Cortex of kidney (tissue), 1 donor: ENCODE results near the gene PANK2.
"Not testable (repeated sequence)": the region's sequence is repeated elsewhere in the genome, so short reads cannot be mapped to it uniquely, and the experiment has no call there.

Experiments
- DNase-seq: peaks from one replicate; lab custom pipeline; 2025; lab: John Stamatoyannopoulos, UW

The PANK2 gene

DNA sequence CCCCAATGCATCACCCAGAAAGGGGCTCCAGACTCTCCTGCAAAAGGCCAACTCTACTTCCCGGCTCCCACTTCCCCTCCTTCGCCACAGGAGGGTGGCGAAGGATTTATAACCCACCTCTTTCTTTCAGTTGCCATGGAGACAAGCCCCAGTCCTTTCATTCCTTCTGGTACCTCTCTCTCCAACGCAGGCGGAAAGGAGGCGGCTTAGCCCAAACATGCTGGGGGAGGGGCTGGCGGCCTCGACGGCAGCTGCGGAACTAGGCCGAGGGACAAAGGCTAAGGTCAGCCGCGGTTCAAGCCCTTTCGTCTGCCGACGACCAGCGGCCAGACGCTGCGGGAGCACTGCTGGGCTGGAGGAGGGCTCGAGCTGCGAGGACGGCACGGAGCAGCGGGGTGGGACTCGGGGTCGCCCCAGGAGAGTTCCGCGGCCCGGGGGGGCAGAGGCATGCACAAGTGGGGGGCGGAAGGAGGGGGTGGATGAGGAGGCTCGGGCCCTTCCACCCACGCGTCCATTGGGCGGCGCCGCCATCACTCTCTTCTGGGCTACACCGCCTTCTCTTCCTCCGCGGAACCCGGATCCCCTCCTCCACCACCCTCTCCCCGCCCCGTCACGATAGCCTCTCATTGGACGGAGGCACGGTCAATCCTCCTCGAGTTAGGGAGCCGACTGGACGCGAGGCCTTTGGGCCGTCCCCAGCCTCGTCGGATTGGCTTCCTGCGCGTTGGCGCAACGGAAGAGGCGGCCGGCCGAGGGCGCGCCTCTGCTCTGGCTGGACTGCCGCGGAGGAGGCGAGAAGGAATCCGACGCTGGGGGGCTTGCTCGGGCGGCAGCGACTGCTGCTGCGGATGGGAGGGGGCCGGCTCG is at the start of gene PANK2:
PANK2 (plus strand) TSS at position 766 of the 867 bp plus-strand sequence.
- DNase-seq, result peak; percentile 65

DNA sequence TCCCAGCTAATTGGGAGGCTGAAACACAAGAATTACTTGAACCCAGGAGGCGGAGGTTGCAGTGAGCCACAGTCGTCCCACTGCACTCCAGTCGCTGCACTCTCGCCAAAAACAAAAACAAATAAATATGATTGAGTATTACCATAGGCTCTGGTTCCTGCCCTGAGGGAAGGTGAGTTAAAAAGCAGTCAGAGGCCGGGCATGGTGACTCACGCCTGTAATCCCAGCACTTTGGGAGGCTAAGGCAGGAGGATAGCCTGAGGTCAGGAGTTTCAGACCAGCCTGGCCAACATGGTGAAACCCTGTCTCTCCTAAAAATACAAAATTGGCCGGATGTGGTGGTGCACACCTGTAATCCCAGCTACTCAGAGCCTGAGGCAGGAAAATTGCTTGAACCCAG is 49.0 kb upstream of the PANK2 start:
- not testable (repeated sequence) for DNase-seq

DNA sequence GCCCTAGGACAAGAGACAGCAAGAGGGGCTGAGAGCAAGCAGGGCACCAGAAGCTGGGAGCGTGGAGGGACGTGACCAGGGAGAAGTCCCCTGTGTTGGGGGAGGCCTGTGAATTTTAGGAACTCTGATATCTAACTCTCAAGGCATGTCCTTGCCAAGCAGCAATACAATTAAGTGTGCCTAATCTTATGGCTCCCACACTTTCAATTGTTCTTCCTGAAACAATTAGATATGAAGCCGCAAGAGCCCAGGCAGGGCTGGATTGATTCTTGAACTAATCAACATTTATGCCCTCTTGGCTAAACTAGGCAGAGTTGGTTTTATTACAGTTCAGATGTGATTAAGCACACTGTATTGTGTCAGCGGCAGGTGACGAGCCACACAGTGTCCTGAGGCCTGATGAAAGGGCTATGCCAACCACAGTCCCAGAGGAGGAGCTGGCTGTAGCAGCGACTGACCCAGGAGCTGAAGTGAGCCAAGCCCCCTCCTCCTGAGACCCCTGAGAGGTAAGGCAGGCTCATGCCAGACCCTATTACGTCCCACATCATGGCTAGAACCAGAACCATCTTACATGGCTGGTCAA is 46.7 kb upstream of the PANK2 start:
- DNase-seq, result no peak

DNA sequence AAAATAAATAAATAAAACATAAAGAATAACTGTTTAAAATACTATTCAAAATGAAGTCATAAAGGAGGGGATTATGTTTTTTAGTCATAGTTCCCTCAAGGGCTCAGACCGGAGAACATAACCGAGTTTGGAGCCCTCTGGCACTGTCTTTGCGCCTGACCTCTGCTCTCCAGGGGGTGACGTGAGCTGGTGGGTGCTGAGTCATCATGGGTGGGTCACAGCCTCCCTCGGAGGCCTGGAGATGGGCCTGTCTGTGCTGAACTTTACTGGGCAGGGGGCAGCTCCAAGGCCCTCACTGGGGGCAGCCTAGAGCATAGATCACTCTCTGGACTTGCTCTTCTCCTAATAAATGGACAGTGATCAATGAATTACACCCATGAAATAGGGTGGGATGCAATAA is 45.7 kb upstream of the PANK2 start:
- DNase-seq, result no peak

DNA sequence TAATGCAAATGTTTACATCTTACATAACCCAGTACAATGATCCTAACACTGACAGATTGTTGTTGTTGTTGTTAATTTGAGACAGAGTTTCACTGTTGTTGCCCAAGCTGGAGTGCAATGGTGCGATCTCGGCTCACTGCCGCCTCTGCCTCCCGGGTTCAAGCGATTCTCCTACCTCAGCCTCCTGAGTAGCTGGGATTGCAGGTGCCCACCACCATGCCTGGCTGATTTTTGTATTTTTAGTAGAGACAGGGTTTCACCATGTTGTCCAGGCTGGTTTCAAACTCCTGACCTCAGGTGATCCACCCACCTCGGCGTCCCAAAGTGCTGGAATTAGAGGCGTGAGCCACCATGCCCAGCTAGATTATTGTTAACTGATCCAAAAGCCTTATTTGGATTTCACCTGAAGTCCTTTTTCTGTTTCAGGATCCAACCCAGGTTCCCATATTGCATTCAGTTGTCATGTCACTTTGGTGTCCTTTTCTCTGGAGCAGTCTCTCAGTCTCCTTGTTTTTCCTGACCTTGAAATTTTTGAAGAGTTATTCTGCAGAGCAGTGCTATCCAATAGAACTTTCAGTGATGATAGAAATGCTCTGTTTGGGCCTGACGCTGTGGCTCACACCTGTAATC is 45.1 kb upstream of the PANK2 start:
- not testable (repeated sequence) for DNase-seq

DNA sequence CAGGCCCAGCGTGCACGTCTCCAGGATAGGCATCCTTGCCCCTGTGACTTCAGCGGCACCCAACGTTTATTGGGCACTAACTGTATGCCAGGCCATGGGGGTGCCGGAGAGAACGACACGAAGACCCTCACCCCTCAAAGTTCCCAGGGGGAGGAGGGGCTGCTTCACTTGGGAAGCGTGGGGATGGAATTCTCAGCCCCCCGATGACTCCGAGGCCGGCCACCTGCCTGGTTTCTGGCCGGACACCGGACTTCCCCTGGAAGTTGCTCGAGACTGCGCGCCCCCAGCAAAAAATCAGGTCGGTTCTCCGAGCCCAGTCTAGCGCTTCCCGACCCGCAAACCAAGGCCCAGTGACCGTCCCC is 42.8 kb upstream of the PANK2 start:
- DNase-seq, result no peak

DNA sequence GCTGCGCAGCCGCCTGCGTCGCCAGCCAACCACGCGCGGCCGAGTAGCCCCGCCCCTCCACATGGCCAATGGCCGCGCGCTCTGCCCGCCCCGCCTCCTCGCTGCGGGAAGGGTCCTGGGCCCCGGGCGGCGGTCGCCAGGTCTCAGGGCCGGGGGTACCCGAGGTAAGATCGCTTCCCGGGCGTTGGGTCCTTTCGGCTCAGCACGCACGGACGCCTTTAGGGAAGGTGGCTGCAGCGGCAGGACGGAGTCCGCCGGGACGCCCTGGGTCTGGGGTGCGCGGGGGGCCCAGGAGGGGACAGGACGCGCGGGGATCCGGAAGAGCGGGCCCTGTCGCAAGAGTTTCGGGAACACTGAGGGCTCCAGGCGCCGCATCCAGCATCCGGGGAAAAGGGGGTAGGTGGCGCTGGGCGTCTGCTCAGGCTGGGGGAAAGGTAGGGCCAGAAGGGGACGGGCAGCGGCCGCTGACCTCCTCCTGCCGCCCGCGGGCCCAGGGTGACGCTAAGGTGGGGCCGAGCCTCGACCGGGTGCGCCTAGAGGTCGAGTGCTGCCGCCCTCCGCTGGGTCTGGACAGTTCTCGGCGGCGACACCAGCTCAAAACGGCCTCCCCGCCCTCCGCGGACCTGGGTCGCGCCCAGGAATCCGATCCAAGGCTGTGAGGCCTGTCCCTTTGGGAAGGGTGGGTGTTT is 42.3 kb upstream of the PANK2 start, which contains the start of gene MAVS:
MAVS (plus strand) TSS at position 95 of the 689 bp plus-strand sequence. CDS start 7,791 bp downstream, outside the sequence.
- DNase-seq, result peak; percentile 51

DNA sequence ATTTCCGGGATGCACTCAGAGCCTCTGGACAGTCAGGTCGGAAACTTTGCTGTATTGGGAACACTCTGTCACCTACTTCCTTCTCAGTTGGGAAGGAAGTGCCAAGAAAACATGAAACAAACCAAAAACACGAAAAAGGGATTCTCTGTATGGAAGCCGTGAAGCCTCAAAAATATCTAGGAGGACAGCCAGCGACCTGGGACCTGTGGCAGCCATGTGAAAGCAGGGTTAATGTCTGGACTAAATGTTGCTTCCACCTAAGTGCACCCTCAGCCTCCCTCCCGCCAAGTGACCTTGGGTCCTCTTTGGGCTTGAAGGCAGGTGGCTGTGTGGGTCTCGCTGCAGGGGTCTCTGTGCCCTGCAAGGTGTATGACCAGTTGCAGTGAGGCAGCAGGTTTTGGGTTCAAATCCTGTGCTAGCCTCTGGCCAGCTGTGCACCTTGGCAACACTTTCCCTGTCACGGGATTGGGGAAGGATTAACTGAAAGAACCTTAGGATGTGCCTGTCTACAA is 41.7 kb upstream of the PANK2 start:
- no peak for DNase-seq

DNA sequence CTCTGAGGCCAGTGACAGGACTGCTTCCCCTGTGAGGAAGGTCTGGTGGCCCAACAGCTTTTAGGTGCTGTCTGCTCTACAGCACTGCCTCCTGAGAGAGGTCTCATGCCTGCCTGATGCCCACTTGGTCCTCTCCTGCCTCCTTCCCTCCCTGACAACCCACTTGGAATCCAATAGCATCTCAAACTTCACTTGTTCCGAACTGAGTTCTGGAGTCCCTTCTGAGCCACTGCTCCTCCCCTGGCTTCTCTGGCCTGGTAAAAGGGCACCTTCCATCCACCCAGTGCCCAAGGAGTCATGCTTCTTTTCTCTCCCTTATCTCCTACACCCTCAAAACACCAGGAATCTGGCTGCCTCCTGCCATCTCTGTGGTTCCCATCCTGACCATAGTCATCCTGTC is 40.6 kb upstream of the PANK2 start:
- DNase-seq, result no peak

DNA sequence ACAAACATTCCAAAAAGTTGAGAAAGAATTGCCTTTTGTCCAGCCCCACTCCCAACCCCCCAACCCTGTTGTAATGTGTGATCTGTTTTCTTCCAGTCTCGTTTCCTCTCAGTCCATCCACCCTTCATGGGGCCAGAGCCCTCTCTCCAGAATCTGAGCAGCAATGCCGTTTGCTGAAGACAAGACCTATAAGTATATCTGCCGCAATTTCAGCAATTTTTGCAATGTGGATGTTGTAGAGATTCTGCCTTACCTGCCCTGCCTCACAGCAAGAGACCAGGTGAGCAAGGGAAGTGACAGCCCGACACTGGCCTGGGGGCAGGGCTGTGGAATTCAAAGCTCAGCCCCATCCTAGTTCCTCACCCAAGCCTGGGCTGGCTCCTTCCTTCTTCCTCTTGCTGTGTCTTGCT is 34.7 kb upstream of the PANK2 start:
- no peak for DNase-seq

DNA sequence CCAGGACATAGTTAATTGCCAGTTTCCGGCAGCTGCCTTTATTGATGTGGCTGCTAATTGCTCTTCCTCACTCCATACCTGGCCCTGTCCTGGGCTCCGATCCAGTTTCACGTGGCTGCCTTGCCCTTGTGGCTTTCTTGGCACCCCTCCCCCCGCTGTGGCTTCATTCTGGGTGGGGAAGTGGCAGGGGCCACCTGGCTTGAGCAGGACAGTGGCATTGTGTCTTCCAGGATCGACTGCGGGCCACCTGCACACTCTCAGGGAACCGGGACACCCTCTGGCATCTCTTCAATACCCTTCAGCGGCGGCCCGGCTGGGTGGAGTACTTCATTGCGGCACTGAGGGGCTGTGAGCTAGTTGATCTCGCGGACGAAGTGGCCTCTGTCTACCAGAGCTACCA is 31.8 kb upstream of the PANK2 start:
- DNase-seq, result no peak

DNA sequence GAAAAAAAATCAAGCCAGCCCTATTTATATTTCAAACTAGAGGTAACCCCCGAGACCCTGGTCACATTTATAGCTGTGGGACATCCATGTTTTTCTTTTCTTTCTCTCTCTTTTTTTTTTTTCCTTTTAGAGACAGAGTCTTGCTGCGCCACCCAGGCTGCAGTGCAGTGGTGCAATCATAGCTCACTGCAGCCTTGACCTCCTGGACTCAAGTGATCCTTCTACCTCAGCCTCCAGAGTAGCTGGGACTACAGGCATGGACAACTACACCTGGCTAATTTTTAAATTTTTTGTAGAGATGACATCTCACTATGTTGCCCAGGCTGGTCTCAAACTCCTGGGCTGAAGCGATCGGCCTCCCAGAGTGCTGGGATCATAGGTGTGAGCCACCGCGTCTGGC is 30.5 kb upstream of the PANK2 start:
- no peak for DNase-seq

DNA sequence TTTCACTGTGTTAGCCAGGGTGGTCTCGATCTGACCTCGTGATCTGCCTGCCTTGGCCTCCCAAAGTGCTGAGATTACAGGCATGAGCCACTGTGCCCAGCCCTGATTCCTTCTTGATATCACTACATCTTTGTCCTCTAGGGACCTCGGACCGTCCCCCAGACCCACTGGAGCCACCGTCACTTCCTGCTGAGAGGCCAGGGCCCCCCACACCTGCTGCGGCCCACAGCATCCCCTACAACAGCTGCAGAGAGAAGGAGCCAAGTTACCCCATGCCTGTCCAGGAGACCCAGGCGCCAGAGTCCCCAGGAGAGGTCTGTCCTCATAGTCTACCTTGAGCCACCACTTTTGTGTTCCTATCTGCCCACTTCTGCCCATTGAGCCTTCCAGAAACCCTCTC is 28.0 kb upstream of the PANK2 start:
- DNase-seq, result no peak

DNA sequence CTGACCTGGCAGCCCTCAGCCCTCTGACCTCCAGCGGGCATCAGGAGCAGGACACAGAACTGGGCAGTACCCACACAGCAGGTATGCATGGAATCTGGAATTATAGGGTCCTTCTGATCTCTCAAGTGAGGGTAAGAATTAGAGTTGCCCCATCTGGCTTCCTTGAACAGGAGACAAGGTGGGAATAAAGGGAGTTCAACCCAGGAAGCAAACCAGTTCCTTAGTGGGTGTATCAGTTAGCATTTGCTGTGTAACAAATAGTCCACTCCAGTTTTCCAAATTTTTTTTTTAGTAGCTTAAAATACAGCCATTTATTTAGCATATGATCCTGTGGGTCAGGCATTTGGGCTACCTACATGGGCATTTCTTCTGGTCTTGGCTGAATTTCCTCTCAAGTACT is 26.9 kb upstream of the PANK2 start:
- DNase-seq, result no peak

DNA sequence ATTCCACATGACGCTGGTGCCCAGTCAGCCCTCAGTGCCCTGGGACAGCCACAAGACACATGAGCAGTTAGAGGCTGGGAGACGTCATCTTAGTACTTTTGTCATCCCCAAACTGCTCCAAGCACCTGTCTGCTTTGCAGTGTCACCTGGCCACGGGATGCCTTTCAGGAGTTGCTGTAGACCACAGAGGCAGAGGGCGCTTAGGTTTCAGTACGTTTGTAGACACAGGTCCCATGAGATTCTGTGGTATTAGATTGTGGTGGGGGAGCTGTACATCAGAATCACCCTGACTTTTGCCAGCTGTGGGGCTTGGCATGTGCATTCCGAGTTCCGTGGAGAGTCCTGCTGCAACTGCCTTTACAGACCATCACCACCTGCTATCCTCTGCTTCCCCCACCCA is 25.9 kb upstream of the PANK2 start:
- no peak for DNase-seq

DNA sequence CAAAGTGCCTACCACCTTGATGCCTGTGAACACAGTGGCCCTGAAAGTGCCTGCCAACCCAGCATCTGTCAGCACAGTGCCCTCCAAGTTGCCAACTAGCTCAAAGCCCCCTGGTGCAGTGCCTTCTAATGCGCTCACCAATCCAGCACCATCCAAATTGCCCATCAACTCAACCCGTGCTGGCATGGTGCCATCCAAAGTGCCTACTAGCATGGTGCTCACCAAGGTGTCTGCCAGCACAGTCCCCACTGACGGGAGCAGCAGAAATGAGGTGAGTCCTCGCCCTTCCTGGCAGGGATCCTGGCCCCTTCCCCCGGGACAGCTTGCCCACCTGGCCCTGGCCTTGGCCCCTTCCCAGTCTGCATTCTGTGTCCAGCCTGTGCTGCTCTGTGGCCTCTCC is 24.7 kb upstream of the PANK2 start:
- DNase-seq, result no peak

DNA sequence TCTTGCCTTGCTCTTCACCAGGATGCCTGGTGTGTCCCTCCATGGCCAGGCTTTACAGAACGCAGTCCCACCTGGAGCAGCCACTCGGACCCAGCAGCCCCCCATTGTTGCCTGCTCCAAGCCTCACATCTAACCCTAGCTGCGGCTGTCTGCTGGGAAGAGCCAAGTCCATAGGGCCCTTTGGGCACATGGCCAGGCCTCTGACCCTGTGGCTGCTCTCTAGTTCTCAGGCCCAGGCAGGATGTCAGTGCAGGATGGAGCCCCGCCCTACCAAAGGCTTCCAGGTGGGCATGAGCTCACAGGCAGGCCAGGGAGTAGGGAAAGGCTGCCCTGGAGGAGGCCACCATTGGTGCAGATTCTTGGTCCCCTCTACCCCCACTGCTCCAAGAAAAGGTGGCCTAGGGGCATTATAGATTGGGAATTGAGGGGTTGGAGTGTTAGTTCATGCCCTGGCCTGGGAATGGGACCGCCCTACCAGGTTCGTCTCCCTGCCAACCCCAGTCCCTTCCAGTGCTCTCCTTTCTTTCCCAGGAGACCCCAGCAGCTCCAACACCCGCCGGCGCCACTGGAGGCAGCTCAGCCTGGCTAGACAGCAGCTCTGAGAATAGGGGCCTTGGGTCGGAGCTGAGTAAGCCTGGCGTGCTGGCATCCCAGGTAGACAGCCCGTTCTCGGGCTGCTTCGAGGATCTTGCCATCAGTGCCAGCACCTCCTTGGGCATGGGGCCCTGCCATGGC is 23.9 kb upstream of the PANK2 start:
- no peak for DNase-seq

DNA sequence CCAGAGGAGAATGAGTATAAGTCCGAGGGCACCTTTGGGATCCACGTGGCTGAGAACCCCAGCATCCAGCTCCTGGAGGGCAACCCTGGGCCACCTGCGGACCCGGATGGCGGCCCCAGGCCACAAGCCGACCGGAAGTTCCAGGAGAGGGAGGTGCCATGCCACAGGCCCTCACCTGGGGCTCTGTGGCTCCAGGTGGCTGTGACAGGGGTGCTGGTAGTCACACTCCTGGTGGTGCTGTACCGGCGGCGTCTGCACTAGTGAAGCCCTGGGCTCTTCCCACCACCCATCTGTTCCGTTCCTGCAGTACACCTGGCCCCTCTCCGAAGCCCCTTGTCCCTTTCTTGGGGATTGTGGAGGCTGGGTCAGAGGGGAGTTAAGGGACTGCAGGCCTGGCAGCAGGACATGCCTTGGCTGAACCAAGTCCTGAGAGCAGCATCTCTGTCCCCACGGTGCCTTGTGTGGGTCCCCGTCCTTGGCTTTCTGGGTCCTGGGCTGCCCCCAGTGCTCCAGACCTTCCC is 23.2 kb upstream of the PANK2 start:
- DNase-seq, result no peak

DNA sequence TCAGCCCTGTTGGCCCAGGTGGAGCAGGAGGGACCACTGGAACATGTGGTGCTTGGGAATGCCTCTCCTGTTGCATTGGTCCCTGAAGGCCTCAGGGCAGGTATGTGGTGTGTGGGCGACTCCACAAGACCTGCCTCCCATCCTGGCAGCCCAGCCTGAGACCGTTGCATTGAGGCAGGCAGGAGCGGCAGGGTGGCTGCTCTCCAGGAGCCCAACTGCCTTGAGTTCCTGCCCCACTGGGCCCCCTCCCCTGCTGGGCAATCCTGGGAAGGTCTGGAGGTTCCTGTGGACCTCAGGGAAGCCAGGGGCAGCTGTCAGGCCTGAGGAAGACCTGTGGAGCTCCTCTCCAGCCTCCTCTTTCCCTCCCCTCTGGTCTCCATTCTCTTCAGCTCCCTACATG is 22.7 kb upstream of the PANK2 start:
- no peak for DNase-seq

DNA sequence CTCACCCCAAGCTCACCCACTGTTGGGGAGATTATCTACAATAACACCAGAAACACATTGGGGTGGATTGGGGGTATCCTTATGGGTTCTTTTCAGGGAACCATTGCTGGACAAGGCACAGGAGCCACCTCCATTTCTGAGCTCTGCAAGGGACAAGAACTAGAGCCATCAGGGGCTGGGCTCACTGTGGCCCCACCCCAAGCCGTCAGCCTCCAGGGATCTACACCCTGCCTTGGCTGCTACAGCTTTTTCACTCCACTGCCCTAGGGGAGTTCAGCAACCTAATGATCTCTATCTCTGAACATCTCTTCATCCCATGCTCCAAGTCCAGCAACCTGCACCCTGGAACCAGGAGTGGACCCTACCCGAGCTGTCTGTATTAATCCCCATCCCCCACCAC is 21.4 kb upstream of the PANK2 start:
- no peak for DNase-seq

DNA sequence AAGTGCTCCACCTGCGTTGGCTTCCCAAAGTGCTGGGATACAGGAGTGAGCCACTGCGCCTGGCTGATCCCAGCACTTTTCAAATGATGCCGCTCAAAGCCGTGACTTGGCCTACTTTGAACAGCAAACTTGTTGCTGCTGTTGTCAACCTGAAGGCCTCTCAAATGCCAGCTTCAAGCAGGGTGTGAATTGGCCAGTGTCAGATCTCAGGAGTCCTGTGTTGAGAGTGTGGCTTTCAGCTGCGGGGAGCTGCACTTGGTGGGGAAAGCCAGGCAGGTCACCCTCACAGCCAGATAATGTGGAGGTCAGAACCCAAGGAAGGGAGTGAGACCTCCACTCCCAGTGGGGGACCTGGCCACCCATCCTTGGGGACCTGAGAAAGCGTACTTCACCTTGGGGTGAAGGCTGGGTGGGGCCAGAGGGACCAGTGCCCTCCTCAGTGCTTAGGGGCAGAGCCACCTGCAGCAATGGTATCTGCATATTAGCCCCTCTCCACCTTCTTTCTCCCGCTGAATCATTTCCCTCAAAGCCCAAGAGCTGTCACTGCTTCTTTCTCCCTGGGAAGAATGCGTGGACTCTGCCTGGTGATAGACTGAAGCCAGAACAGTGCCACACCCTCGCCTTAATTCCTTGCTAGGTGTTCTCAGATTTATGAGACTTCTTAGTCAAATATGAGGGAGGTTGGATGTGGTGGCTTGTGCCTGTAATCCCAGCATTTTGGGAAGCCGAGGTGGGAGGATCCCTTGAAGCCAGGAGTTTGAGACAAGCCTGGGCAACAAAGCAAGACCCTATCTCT is 19.1 kb upstream of the PANK2 start:
- no peak for DNase-seq
